K562 (cell line): ENCODE results near the gene DNMT3A. TPM values are rescaled to one million over a fixed set of nuclear protein-coding genes. Genes with fewer than 3 reads are reported as not detected.

Experiments
- ATAC-seq: fragments of 200-7000 bp; cut with Tn5 transposase; 3 replicates; pipeline ENCODE4 v1.9.1; 2020; ENCODE audit warnings: moderate library complexity
- BruUV-seq: library from RNA; stranded (reverse); fragments of 400-500 nt; replicated peaks from 2 replicates; lab custom pipeline; 2021; lab: Mats Ljungman, UMichigan
- CTCF ChIA-PET: fragments of 300-600 bp; formaldehyde crosslinking; extraction: SDS; loops from one replicate; lab custom pipeline; 2021; ENCODE audit warnings: low intra/inter-chr PET ratio; lab: Yijun Ruan, JAX
- POLR2A ChIA-PET: fragments of 300-600, 350-650 bp; sonication (Branson Sonifier 250); formaldehyde crosslinking; extraction: SDS; loops from one replicate; lab custom pipeline; 2021; ENCODE audit warnings: antibody characterized with exemption, inconsistent platforms; lab: Yijun Ruan, JAX
- DNase-seq, 4 experiments: peaks; one replicate each; pipeline versions ENCODE4 v3.0.0 to v3.0.0-alpha.2; 2011 to 2018; ENCODE audit warnings: low spot score in 3 of 4, mixed read lengths in 3 of 4; ENCODE audit errors: extremely low read depth in 1 of 4
- FAIRE-seq: peaks from 2 replicates; lab custom pipeline; 2011; peaks lifted over from hg19 to GRCh38; lab: Jason Lieb, UNC
- H2AFZ ChIP-seq: 2 replicates; pipeline ENCODE4 v1.6.0; 2011; ENCODE audit warnings: low read depth, low read length, control low read depth, inconsistent platforms
- H3K27ac ChIP-seq: fragments of 200-600 bp; 3 replicates; pipeline ENCODE4 v1.8.0; 2011; ENCODE audit warnings: low read depth, mild to moderate bottlenecking, control low read depth, inconsistent platforms, low read length, moderate library complexity, mixed read lengths; ENCODE audit errors: extremely low read depth
- H3K27me3 ChIP-seq, 2 experiments: fragments of 300-600 bp in 1 of 2; 2 replicates in 1 of 2; 3 replicates in 1 of 2; pipeline versions ENCODE4 v1.6.0 to v1.8.0; 2011; ENCODE audit warnings: inconsistent platforms in 2 of 2, low read length in 2 of 2, mild to moderate bottlenecking in 1 of 2, mixed read lengths in 1 of 2, moderate library complexity in 1 of 2; ENCODE audit not compliant: control insufficient read depth in 2 of 2, insufficient read depth in 2 of 2
- H3K36me3 ChIP-seq: fragments of 300-600 bp; 3 replicates; pipeline ENCODE4 v1.8.0; 2011; ENCODE audit warnings: mild to moderate bottlenecking, low read length, inconsistent platforms; ENCODE audit not compliant: control insufficient read depth, insufficient read depth
- H3K4me1 ChIP-seq, 2 experiments: fragments of 200-600 bp in 1 of 2; replicated peaks in 1 of 2; 2 replicates in 1 of 2; 3 replicates in 1 of 2; pipeline versions ENCODE4 v1.5.1 to v1.8.0; 2011; ENCODE audit warnings: inconsistent platforms in 2 of 2, low read length in 2 of 2, mild to moderate bottlenecking in 1 of 2, mixed read lengths in 1 of 2, moderate library complexity in 1 of 2; ENCODE audit not compliant: control insufficient read depth in 2 of 2, insufficient read depth in 2 of 2
- H3K4me2 ChIP-seq: 2 replicates; pipeline ENCODE4 v1.6.1; 2011; ENCODE audit warnings: low read length, control low read depth, inconsistent platforms, mixed read lengths; ENCODE audit not compliant: insufficient read depth
- H3K4me3 ChIP-seq: fragments of 200-600 bp; sonication (generic), shearing (Covaris generic); 2 replicates; pipeline ENCODE4 v1.5.1; 2016; ENCODE audit warnings: control low read depth, inconsistent platforms
- H3K79me2 ChIP-seq: fragments of 200-600 bp; 3 replicates; pipeline ENCODE4 v1.8.0; 2011; ENCODE audit warnings: low read length, inconsistent platforms; ENCODE audit not compliant: control insufficient read depth, insufficient read depth
- H3K9ac ChIP-seq, 2 experiments: 2 replicates each; pipeline versions ENCODE4 v1.6.0 to v1.6.1; 2011; ENCODE audit warnings: low read depth in 2 of 2, low read length in 2 of 2, control low read depth in 1 of 2, inconsistent platforms in 1 of 2, mild to moderate bottlenecking in 1 of 2, mixed read lengths in 1 of 2; ENCODE audit not compliant: insufficient read depth in 1 of 2
- H3K9me1 ChIP-seq: one replicate; pipeline ENCODE4 v1.6.0; 2011; ENCODE audit warnings: inconsistent platforms, mild to moderate bottlenecking, low read length, moderate library complexity; ENCODE audit not compliant: control insufficient read depth, insufficient read depth
- H3K9me3 ChIP-seq: replicated peaks from 2 replicates; pipeline ENCODE4 v1.5.1; 2011; ENCODE audit warnings: low read depth, low read length, inconsistent platforms; ENCODE audit not compliant: control insufficient read depth, insufficient read depth
- H4K20me1 ChIP-seq: replicated peaks from 2 replicates; pipeline ENCODE4 v1.6.1; 2011; ENCODE audit warnings: low read length, inconsistent platforms, mixed read lengths; ENCODE audit not compliant: control insufficient read depth, insufficient read depth
- ARHGAP35 ChIP-seq: fragments of 450-650 bp; IDR thresholded peaks from 2 replicates; pipeline ENCODE4 v1.6.1; 2018; ENCODE audit not compliant: partially characterized antibody
- ATF1 ChIP-seq, 2 experiments: fragments of 450-650 bp in 1 of 2; IDR thresholded peaks; 2 replicates each; pipeline ENCODE4 v1.6.1; 2016; ENCODE audit warnings: missing compliant biosample characterization in 1 of 2, missing genetic modification characterization in 1 of 2
- BRD4 ChIP-seq: fragments of 200-600 bp; sonication (generic); IDR thresholded peaks from 2 replicates; pipeline ENCODE4 v1.6.1; 2017; ENCODE audit warnings: inconsistent platforms
- CEBPG ChIP-seq, 3 experiments: fragments of 200-800 bp in 1 of 3; sonication (Bioruptor generic) in 1 of 3; sonication (generic) in 1 of 3; formaldehyde crosslinking in 1 of 3; IDR thresholded peaks in 2 of 3; conservative IDR thresholded peaks in 1 of 3; 2 replicates each; pipeline versions ENCODE4 v1.6.1 to v1.8.0; 2016 to 2022; ENCODE audit warnings: missing compliant biosample characterization in 2 of 3, missing genetic modification characterization in 2 of 3, mild to moderate bottlenecking in 1 of 3, missing genetic modification reagents in 1 of 3
- CREM ChIP-seq: IDR thresholded peaks from 2 replicates; pipeline ENCODE4 v1.6.1; 2014; ENCODE audit warnings: antibody characterized with exemption, low read depth
- HDAC1 ChIP-seq, 2 experiments: fragments of 450-650 bp; IDR thresholded peaks; 2 replicates each; pipeline ENCODE4 v1.6.1; 2016 to 2017; ENCODE audit warnings: inconsistent platforms in 1 of 2, mild to moderate bottlenecking in 1 of 2, moderate library complexity in 1 of 2
- KDM4B ChIP-seq, 2 experiments: fragments of 450-650 bp in 1 of 2; sonication (generic) in 1 of 2; IDR thresholded peaks; 2 replicates each; pipeline ENCODE4 v1.6.1; 2016 to 2017; ENCODE audit warnings: borderline replicate concordance in 2 of 2, antibody characterized with exemption in 1 of 2, low read depth in 1 of 2, mild to moderate bottlenecking in 1 of 2
- MECOM ChIP-seq: fragments of 250-450 bp; sonication (Bioruptor Pico); IDR thresholded peaks from 2 replicates; pipeline ENCODE4 v1.8.0; 2022; ENCODE audit warnings: inconsistent platforms
- NR2F6 ChIP-seq: fragments of 450-650 bp; formaldehyde crosslinking; IDR thresholded peaks from 2 replicates; pipeline ENCODE4 v1.4.0; 2020; ENCODE audit warnings: mild to moderate bottlenecking
- OTX1 ChIP-seq: fragments of 450-650 bp; formaldehyde crosslinking; IDR thresholded peaks from 2 replicates; pipeline ENCODE4 v1.4.0; 2022; ENCODE audit warnings: mild to moderate bottlenecking
- TAF9B ChIP-seq: fragments of 450-650 bp; IDR thresholded peaks from 2 replicates; pipeline ENCODE4 v1.6.1; 2018; ENCODE audit warnings: mild to moderate bottlenecking; ENCODE audit not compliant: partially characterized antibody
- TAL1 ChIP-seq: fragments of 450-650 bp; IDR thresholded peaks from 2 replicates; pipeline ENCODE4 v1.6.1; 2016; ENCODE audit warnings: mild to moderate bottlenecking
- TEAD2 ChIP-seq: fragments of 450-650 bp; IDR thresholded peaks from 2 replicates; pipeline ENCODE4 v1.6.1; 2016; ENCODE audit warnings: missing genetic modification characterization, control low read depth, missing compliant biosample characterization
- ZNF134 ChIP-seq: fragments of 250-450 bp; sonication (Bioruptor Pico); conservative IDR thresholded peaks from 2 replicates; pipeline ENCODE4 v1.4.0; 2020
- ZNF551 ChIP-seq: fragments of 250-450 bp; sonication (Bioruptor Pico); IDR thresholded peaks from 2 replicates; pipeline ENCODE4 v1.5.0; 2021; ENCODE audit warnings: mild to moderate bottlenecking, moderate library complexity
- ZNF699 ChIP-seq: fragments of 250-450 bp; sonication (Bioruptor Pico); IDR thresholded peaks from 2 replicates; pipeline ENCODE4 v1.8.0; 2021; ENCODE audit warnings: mild to moderate bottlenecking, moderate library complexity; ENCODE audit not compliant: insufficient replicate concordance
- WGBS: fragments of 100-300 bp; shearing (Covaris generic); methylation state at CpG from one replicate; pipeline ENCODE4 v1.1.6; 2016; ENCODE audit warnings: low coverage, mixed read lengths; ENCODE audit not compliant: insufficient coverage; ENCODE audit errors: missing lambda C conversion rate; 5-methylcytosine and 5-hydroxymethylcytosine counted together
- in situ Hi-C: fragments of 300-500 bp; cut with MboI; formaldehyde crosslinking; loops from 4 replicates; pipeline ENCODE4 v1.15.0; 2018; ENCODE audit warnings: inconsistent platforms, mixed read lengths
- intact Hi-C: fragments of 100-400 bp; cut with micrococcal nuclease; formaldehyde crosslinking; loops from 2 replicates; pipeline ENCODE4 v1.14.2; 2022
- polyA plus RNA-seq, 8 experiments: library from polyadenylated mRNA; depleted of rRNA in 4 of 8; stranded (reverse) in 5 of 8; unstranded in 3 of 8; fragments of >200 nt; fragmentation: Nextera tagmentation in 2 of 8; fragmentation: Illumina TruSeq in 1 of 8; extraction: Ambion mirVana in 2 of 8; extraction: Trizol in 1 of 8; gene quantifications; 2 replicates each; pipeline versions ENCODE4 v1.2.1 to v1.2.3, GENCODE V29; 2011 to 2014; ENCODE audit warnings: inconsistent platforms in 1 of 8, missing spikeins in 1 of 8
- total RNA-seq, 7 experiments: library from RNA; depleted of rRNA in 6 of 7; stranded (reverse); fragments of >200 nt in 6 of 7; fragmentation: Illumina TruSeq in 2 of 7; extraction: Trizol in 2 of 7; gene quantifications; 2 replicates each; pipeline versions ENCODE4 v1.2.1 to v1.2.3, GENCODE V29; 2011 to 2021; ENCODE audit warnings: low replicate concordance in 1 of 7
- TF ChIP-seq, protein P1 (sequence below): IDR thresholded peaks from 2 replicates; pipeline ENCODE4 v1.6.1; 2011; ENCODE audit not compliant: insufficient read length; ENCODE audit errors: extremely low read depth

The DNMT3A gene
- total and polyA plus RNA-seq, 9 of the 15 experiments (the other 6 are each of a cell fraction or from before 2014, with no cell fraction given), result 3.0 to 16.0 (median 6.1) TPM

DNA sequence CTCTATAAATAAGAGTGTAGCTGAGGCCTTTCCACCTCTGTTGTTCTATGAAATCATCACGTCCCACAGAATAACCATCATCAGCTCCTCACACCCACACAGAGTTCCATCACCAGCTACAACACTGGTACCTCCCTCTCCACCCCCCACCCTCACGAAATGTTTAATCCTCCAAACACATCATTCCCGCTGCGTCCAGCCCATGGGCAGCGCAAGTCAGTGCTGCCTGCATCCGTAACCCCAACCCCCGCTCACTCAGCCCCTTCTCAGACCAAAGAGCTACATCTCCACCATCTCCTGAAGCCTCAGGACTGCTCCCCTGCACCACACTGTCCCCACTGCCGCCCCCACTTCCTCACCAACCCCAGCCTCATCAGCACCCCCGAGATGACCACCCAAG, 19.4 kb downstream of the DNMT3A start:
- no peak for FAIRE-seq
- CTCF ChIA-PET, result no interaction called here

DNA sequence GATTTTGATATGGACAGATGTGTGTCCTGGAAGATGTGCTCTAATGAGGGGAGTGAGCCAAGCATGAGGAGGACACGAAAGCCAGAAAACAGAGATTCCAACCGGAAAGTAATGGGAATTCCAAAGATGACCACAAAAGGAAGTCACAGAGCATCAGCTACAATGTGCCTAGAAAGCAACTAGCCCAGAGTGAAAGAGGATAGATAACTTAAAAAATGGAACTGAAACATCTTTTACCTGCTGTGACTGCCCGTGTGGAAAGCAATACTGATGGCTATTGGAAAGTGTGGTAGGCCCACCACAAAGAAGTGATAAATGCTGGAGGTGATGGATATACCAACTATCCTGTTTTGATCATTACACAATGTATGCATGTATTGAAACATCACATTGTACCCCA, 21.6 kb downstream of the DNMT3A start:
- Histone ChIP-seq H3K9ac (no peak overlapping the region), H3K4me1 (peaks cover 3 to 4% of the 10 kb centered on the region in 2 experiments; a peak in 2 of 5 replicates), H3K27me3 (peaks cover 28 to 67% of the 10 kb centered on the region in 2 experiments), H3K9me3 (no peaks in the 10 kb centered on the region), H3K36me3 (no peaks in the 10 kb centered on the region), H3K9me1 (no peaks in the 10 kb centered on the region), H3K79me2 (no peaks in the 10 kb centered on the region), H3K4me3 (no peak overlapping the region), H2AFZ (no peak overlapping the region), H3K4me2 (no peak overlapping the region), H4K20me1 (peaks cover 8% of the 10 kb centered on the region), H3K27ac (no peak overlapping the region)
- DNase-seq (no peak), ATAC-seq (no peak), FAIRE-seq (no peak)
- intact Hi-C loops (no loop called here), in situ Hi-C loops (no loop called here)
- ChIA-PET CTCF (no interaction called here), POLR2A (no interaction called here)
- 7% methylated on average over 3 of the region's 3 CpGs for WGBS
- BruUV-seq, result no TSS peak
- TF ChIP-seq OTX1 (CRISPR knock-in tag) (no peak), TAF9B (no peak), TAL1 (no peak), ARHGAP35 (no peak), KDM4B (IDR thresholded peaks at IDR 0.05; ENCODE audit: borderline replicate concordance in 2 of 2, low read depth in 1 of 2) (no peak), ATF1 (CRISPR knock-in tag; IDR thresholded peaks at IDR 0.05) (no peak), ATF1 (tag; IDR thresholded peaks at IDR 0.05) (no peak), NR2F6 (no peak), BRD4 (no peak), TEAD2 (no peak), MECOM (CRISPR knock-in tag) (no peak), ZNF134 (CRISPR knock-in tag) (no peak), ZNF699 (no peak), CEBPG (CRISPR knock-in tag; IDR thresholded peaks at IDR 0.05) (no peak), CEBPG (tag; conservative IDR thresholded peaks at IDR 0.05 in 1 of 2, IDR thresholded peaks at IDR 0.05 in 1 of 2) (no peak), ZNF551 (no peak)
- TF ChIP-seq, protein P1, sequence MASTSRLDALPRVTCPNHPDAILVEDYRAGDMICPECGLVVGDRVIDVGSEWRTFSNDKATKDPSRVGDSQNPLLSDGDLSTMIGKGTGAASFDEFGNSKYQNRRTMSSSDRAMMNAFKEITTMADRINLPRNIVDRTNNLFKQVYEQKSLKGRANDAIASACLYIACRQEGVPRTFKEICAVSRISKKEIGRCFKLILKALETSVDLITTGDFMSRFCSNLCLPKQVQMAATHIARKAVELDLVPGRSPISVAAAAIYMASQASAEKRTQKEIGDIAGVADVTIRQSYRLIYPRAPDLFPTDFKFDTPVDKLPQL, result no peak

More for the DNA sequence above, 19.4 kb downstream of the DNMT3A start:
- TF ChIP-seq HDAC1 (IDR thresholded peaks at IDR 0.05) (no peak), CREM (peak; percentile 27; the same call in 1 of the 2 replicates)
- TF ChIP-seq, all 486 proteins: peak for 1
- DNase-seq (no peak), ATAC-seq (no peak; the same call in 2 of the 3 replicates)
- Histone ChIP-seq H3K9me3 (no peaks in the 10 kb centered on the region; the same call in 1 of the 2 replicates), H3K4me2 (no peak overlapping the region), H3K9ac (no peak overlapping the region), H3K79me2 (no peaks in the 10 kb centered on the region), H3K36me3 (no peaks in the 10 kb centered on the region), H3K4me3 (no peak overlapping the region), H3K27me3 (peaks cover 21 to 63% of the 10 kb centered on the region in 2 experiments), H3K27ac (no peak overlapping the region), H4K20me1 (0 out of 2 replicates have a peak, but pooled peaks cover 3% of the 10 kb centered on the region), H3K9me1 (no peaks in the 10 kb centered on the region), H2AFZ (no peak overlapping the region), H3K4me1 (peaks cover 0 to 3% of the 10 kb centered on the region in 2 experiments; a peak in 1 of 5 replicates)
- no TSS peak for BruUV-seq
- intact Hi-C loops, result no loop called here
- in situ Hi-C loops, result no loop called here
- WGBS, result 6% methylated on average over 8 of the region's 9 CpGs
- POLR2A ChIA-PET, result no interaction called here
